Endothelial cell of umbilical vein (primary cell): ENCODE measurements around the gene ABCC10. TPM values are rescaled to one million over a fixed set of nuclear protein-coding genes. Genes with fewer than 3 reads are reported as not detected.

Source experiments
- BruUV-seq: library from RNA; stranded (reverse); fragments of 400-500 nt; replicated peaks from 2 replicates; lab custom pipeline; 2021; lab: Mats Ljungman, UMichigan
- CTCF ChIA-PET: fragments of 300-600, 350-600 bp; sonication (Branson Sonifier 250); formaldehyde crosslinking; loops from one replicate; lab custom pipeline; 2021; ENCODE audit warnings: antibody characterized with exemption, inconsistent platforms; lab: Charles Lee
- POLR2A ChIA-PET: fragments of 300-600, 350-600 bp; sonication (Branson Sonifier 250); formaldehyde crosslinking; loops from one replicate; lab custom pipeline; 2021; ENCODE audit warnings: antibody characterized with exemption, inconsistent platforms; lab: Charles Lee
- DNase-seq: peaks from one replicate; pipeline ENCODE4 v3.0.0-alpha.2; 2011; ENCODE audit warnings: low read depth, low spot score
- FAIRE-seq: peaks from 2 replicates; lab custom pipeline; 2011; peaks lifted over from hg19 to GRCh38; lab: Jason Lieb, UNC
- H2AFZ ChIP-seq: 2 replicates; pipeline ENCODE4 v1.6.0; 2012; ENCODE audit warnings: low read depth, low read length, control low read depth, inconsistent platforms
- H3K27ac ChIP-seq: 2 replicates; pipeline ENCODE4 v1.5.1; 2011; ENCODE audit warnings: low read depth, mild to moderate bottlenecking, control low read depth, low read length, moderate library complexity; ENCODE audit not compliant: insufficient read depth
- H3K27me3 ChIP-seq, 2 experiments: 2 replicates each; pipeline versions ENCODE4 v1.6.0 to v1.6.1; 2011; ENCODE audit warnings: low read length in 2 of 2, mixed read lengths in 1 of 2; ENCODE audit not compliant: control insufficient read depth in 2 of 2, insufficient read depth in 2 of 2
- H3K36me3 ChIP-seq, 2 experiments: 2 replicates in 1 of 2; 3 replicates in 1 of 2; pipeline ENCODE4 v1.5.1; 2011; ENCODE audit warnings: low read length in 2 of 2, mild to moderate bottlenecking in 1 of 2, moderate library complexity in 1 of 2; ENCODE audit not compliant: control insufficient read depth in 2 of 2, insufficient read depth in 2 of 2; ENCODE audit errors: extremely low read depth in 1 of 2
- H3K4me1 ChIP-seq: 3 replicates; pipeline ENCODE4 v1.5.1; 2011; ENCODE audit warnings: mild to moderate bottlenecking, low read length; ENCODE audit not compliant: control insufficient read depth, insufficient read depth; ENCODE audit errors: extremely low read depth
- H3K4me2 ChIP-seq: 2 replicates; pipeline ENCODE4 v1.6.1; 2011; ENCODE audit warnings: low read length, control low read depth, mixed read lengths; ENCODE audit not compliant: insufficient read depth
- H3K4me3 ChIP-seq, 3 experiments: fragments of 200-600 bp in 1 of 3; sonication (generic), shearing (Covaris generic) in 1 of 3; replicated peaks in 1 of 3; 2 replicates each; pipeline ENCODE4 v1.5.1; 2011 to 2016; ENCODE audit warnings: control low read depth in 3 of 3, low read length in 3 of 3, mild to moderate bottlenecking in 2 of 3, inconsistent platforms in 1 of 3, low read depth in 1 of 3, moderate library complexity in 1 of 3; ENCODE audit not compliant: insufficient read depth in 1 of 3
- H3K79me2 ChIP-seq: 2 replicates; pipeline ENCODE4 v1.6.0; 2012; ENCODE audit warnings: low read length, inconsistent platforms; ENCODE audit not compliant: control insufficient read depth, insufficient read depth
- H3K9ac ChIP-seq: replicated peaks from 2 replicates; pipeline ENCODE3; 2011; ENCODE audit warnings: low read length, control low read depth; ENCODE audit not compliant: insufficient read depth; ENCODE audit errors: extremely low read depth
- H3K9me1 ChIP-seq: replicated peaks from 3 replicates; pipeline ENCODE4 v1.6.0; 2011; ENCODE audit warnings: mild to moderate bottlenecking, low read length; ENCODE audit not compliant: control insufficient read depth, insufficient read depth; ENCODE audit errors: extremely low read depth
- H3K9me3 ChIP-seq: replicated peaks from 2 replicates; pipeline ENCODE4 v1.5.1; 2012; ENCODE audit warnings: low read length, inconsistent platforms; ENCODE audit not compliant: control insufficient read depth, insufficient read depth
- H4K20me1 ChIP-seq: replicated peaks from 2 replicates; pipeline ENCODE3; 2011; ENCODE audit warnings: mild to moderate bottlenecking, low read length; ENCODE audit not compliant: control insufficient read depth, insufficient read depth; ENCODE audit errors: extremely low read depth
- CTCF ChIP-seq, 2 donors: IDR thresholded peaks; 1 replicate in 1 of 2; 2 replicates in 1 of 2; pipeline ENCODE4 v1.5.1; 2011; ENCODE audit warnings: low read length in 2 of 2, mild to moderate bottlenecking in 2 of 2, moderate library complexity in 2 of 2, control low read depth in 1 of 2, inconsistent platforms in 1 of 2, low read depth in 1 of 2; ENCODE audit not compliant: insufficient read depth in 1 of 2; ENCODE audit errors: extremely low read depth in 1 of 2
- EZH2 ChIP-seq: IDR thresholded peaks from 2 replicates; pipeline ENCODE4 v1.6.1; 2012; ENCODE audit warnings: borderline replicate concordance, low read depth, mild to moderate bottlenecking, moderate library complexity, low read length, inconsistent platforms; ENCODE audit not compliant: severe bottlenecking
- FOS ChIP-seq: IDR thresholded peaks from 2 replicates; pipeline ENCODE4 v1.6.1; 2011; ENCODE audit warnings: mild to moderate bottlenecking, low read length, moderate library complexity, borderline replicate concordance; ENCODE audit not compliant: insufficient read depth
- GATA2 ChIP-seq: IDR thresholded peaks from 2 replicates; pipeline ENCODE4 v1.7.0; 2011; ENCODE audit warnings: low read depth, mild to moderate bottlenecking, moderate library complexity, mixed read lengths, low read length; ENCODE audit not compliant: insufficient read length, insufficient read depth
- JUN ChIP-seq: IDR thresholded peaks from 2 replicates; pipeline ENCODE4 v1.6.1; 2011; ENCODE audit warnings: borderline replicate concordance, low read depth; ENCODE audit not compliant: insufficient read length, insufficient read depth
- MAX ChIP-seq: IDR thresholded peaks from 2 replicates; pipeline ENCODE4 v1.6.1; 2011; ENCODE audit not compliant: insufficient read depth, insufficient read length
- MYC ChIP-seq: IDR thresholded peaks from one replicate; pipeline ENCODE4 v1.6.1; 2011; ENCODE audit warnings: mild to moderate bottlenecking, low read depth, low read length
- POLR2A ChIP-seq: IDR thresholded peaks from 2 replicates; pipeline ENCODE4 v1.6.1; 2012; ENCODE audit warnings: low read depth, mild to moderate bottlenecking, control low read depth, low read length
- POLR2AphosphoS5 ChIP-seq: IDR thresholded peaks from 2 replicates; pipeline ENCODE4 v1.6.1; 2012; ENCODE audit warnings: low read depth, mild to moderate bottlenecking, control low read depth, low read length, moderate library complexity; ENCODE audit not compliant: insufficient read depth
- dilution Hi-C: fragments of 300-500 bp; cut with MboI; formaldehyde crosslinking; loops from one replicate; pipeline ENCODE4 v1.15.0; 2019; ENCODE audit warnings: low sequenced_read_pairs; ENCODE audit not compliant: extremely low pct_ligation_motif_present
- intact Hi-C: fragments of 100-400 bp; cut with micrococcal nuclease; formaldehyde crosslinking; loops from one replicate; pipeline ENCODE4 v1.10.0; 2022
- polyA plus RNA-seq, 4 experiments: library from polyadenylated mRNA; depleted of rRNA in 3 of 4; stranded (reverse) in 3 of 4; unstranded in 1 of 4; fragments of >200 nt; gene quantifications; 2 replicates each; pipeline versions ENCODE4 v1.2.1 to v1.2.3, GENCODE V29; 2011 to 2012; ENCODE audit warnings: missing spikeins in 1 of 4
- total RNA-seq: library from RNA; stranded (reverse); gene quantifications from 2 replicates; pipeline ENCODE4 v1.2.3, GENCODE V29; 2021

The ABCC10 gene
- total and polyA plus RNA-seq, 2 donors (not counting 3 experiments of a cell fraction or from before 2014, with no cell fraction given) = 29.2 to 37.9 TPM

- ChIA-PET POLR2A (no interaction called here), CTCF (interaction anchor here (1.4 kb wide), 1 partner anchor 63 kb away, joined by 5 read pairs; no protein-coding TSS in a partner anchor)
- Histone ChIP-seq H3K79me2 (no peaks in the 10 kb centered on the region), H3K27me3 (no peaks in the 10 kb centered on the region), H2AFZ (no peak overlapping the region), H3K4me3 (no peak overlapping the region), H3K36me3 (peaks cover 5 to 38% of the 10 kb centered on the region in 2 experiments), H3K27ac (no peak overlapping the region), H3K9me3 (no peaks in the 10 kb centered on the region), H3K4me2 (no peak overlapping the region), H3K9ac (no peak overlapping the region), H4K20me1 (no peaks in the 10 kb centered on the region), H3K4me1 (no peaks in the 10 kb centered on the region), H3K9me1 (no peaks in the 10 kb centered on the region)
- intact Hi-C loops = no loop called here
- dilution Hi-C loops = no loop called here
- no TSS peak for BruUV-seq
- TF ChIP-seq EZH2 = no peak
- no peak for TF ChIP-seq JUN
- TF ChIP-seq GATA2 = no peak
- TF ChIP-seq CTCF (IDR thresholded peaks at IDR 0.05; ENCODE audit: extremely low read depth in 1 of 2, insufficient read depth in 1 of 2, low read depth in 1 of 2, low read length in 2 of 2) = no peak
- no peak for TF ChIP-seq POLR2A
- TF ChIP-seq MAX = no peak
- no peak for TF ChIP-seq POLR2AphosphoS5
- no peak for TF ChIP-seq MYC
- no peak for TF ChIP-seq FOS
- FAIRE-seq (no peak), DNase-seq (no peak)
Observed at GRCh38 chr6:43444036-43444435, 16.7 kb downstream of the ABCC10 start.
